ENCODE measurements around the gene SPDYE3.

DNA sequence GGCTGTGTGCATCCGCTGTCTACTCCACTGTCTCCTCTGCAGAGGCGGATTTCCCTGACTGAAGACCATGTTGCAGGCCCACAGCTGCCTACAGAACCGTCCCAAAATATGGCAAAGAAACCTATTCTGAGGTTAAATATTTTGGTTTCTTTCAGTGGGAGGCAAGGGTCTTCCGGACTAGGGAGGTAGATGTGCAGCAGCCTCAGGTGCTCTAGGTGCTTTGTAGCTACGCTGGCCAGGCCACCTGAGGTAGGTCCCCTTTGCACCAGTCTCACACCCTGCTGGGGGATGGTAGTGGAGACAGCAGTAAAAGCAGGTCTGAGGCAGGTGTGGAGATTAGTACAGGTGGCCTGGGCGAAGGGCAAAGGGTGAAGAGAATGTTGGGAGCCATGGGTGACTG is 42.3 kb downstream of the SPDYE3 start:
- TF ChIP-seq, protein P1, sequence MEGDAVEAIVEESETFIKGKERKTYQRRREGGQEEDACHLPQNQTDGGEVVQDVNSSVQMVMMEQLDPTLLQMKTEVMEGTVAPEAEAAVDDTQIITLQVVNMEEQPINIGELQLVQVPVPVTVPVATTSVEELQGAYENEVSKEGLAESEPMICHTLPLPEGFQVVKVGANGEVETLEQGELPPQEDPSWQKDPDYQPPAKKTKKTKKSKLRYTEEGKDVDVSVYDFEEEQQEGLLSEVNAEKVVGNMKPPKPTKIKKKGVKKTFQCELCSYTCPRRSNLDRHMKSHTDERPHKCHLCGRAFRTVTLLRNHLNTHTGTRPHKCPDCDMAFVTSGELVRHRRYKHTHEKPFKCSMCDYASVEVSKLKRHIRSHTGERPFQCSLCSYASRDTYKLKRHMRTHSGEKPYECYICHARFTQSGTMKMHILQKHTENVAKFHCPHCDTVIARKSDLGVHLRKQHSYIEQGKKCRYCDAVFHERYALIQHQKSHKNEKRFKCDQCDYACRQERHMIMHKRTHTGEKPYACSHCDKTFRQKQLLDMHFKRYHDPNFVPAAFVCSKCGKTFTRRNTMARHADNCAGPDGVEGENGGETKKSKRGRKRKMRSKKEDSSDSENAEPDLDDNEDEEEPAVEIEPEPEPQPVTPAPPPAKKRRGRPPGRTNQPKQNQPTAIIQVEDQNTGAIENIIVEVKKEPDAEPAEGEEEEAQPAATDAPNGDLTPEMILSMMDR (IDR thresholded peaks at IDR 0.05) = no peak
- TF ChIP-seq POLR2A (IDR thresholded peaks at IDR 0.05) = no peak
